GM18951 (cell line): ENCODE measurements around the gene SLC9A1.

ENCODE experiments used
- POLR2A ChIP-seq: IDR thresholded peaks from 4 replicates; pipeline ENCODE4 v1.6.1; 2011; ENCODE audit warnings: mild to moderate bottlenecking; ENCODE audit not compliant: insufficient read length, insufficient read depth; ENCODE audit errors: extremely low read depth
- in situ Hi-C: fragments of 300-500 bp; cut with MboI; formaldehyde crosslinking; loops from one replicate; pipeline ENCODE4 v1.12.0; 2022; ENCODE audit warnings: low sequenced_read_pairs, mixed read lengths, inconsistent platforms; ENCODE audit not compliant: unreplicated experiment

Gene SLC9A1

GRCh38 chr1:27117733-27118439, 37.0 kb downstream of the SLC9A1 start:
- no peak for TF ChIP-seq POLR2A

GRCh38 chr1:27116697-27117096, 38.2 kb downstream of the SLC9A1 start:
- in situ Hi-C loops = no loop called here
- TF ChIP-seq POLR2A = no peak

More at GRCh38 chr1:27117733-27118439, 37.0 kb downstream of the SLC9A1 start:
- in situ Hi-C loops = no loop called here

GRCh38 chr1:27116232-27116631, 38.7 kb downstream of the SLC9A1 start:
- in situ Hi-C loops = no loop called here
- no peak for TF ChIP-seq POLR2A

GRCh38 chr1:27114546-27114945, 40.4 kb downstream of the SLC9A1 start:
- in situ Hi-C loops = no loop called here
- no peak for TF ChIP-seq POLR2A

GRCh38 chr1:27113861-27114260, 41.1 kb downstream of the SLC9A1 start:
- no peak for TF ChIP-seq POLR2A
- in situ Hi-C loops = no loop called here

GRCh38 chr1:27111626-27112573, 43.0 kb downstream of the SLC9A1 start:
- in situ Hi-C loops = no loop called here
- TF ChIP-seq POLR2A = no peak

- in situ Hi-C loops = no loop called here
- TF ChIP-seq POLR2A = no peak
Measured at GRCh38 chr1:27109103-27109822, 45.7 kb downstream of the SLC9A1 start.

- TF ChIP-seq POLR2A = no peak
- in situ Hi-C loops = no loop called here
Measured at GRCh38 chr1:27108588-27108987, 46.3 kb downstream of the SLC9A1 start.

GRCh38 chr1:27106561-27107323, 48.2 kb downstream of the SLC9A1 start:
- in situ Hi-C loops = no loop called here
- no peak for TF ChIP-seq POLR2A

GRCh38 chr1:27105018-27105417, 49.9 kb downstream of the SLC9A1 start:
- in situ Hi-C loops = no loop called here
- no peak for TF ChIP-seq POLR2A

GRCh38 chr1:27103498-27103897, 51.4 kb downstream of the SLC9A1 start:
- in situ Hi-C loops = loop anchor here (5.0 kb wide), 1 partner anchor 174 kb away; no protein-coding TSS in a partner anchor
- no peak for TF ChIP-seq POLR2A

- in situ Hi-C loops = loop anchor here (5.0 kb wide), 1 partner anchor 174 kb away; no protein-coding TSS in a partner anchor
- no peak for TF ChIP-seq POLR2A
Measured at GRCh38 chr1:27102707-27103468, 52.0 kb downstream of the SLC9A1 start.
